Heart right ventricle (tissue), 16 donors: ENCODE data around the gene FCSK. TPM values are rescaled to one million over a fixed set of nuclear protein-coding genes. Genes with fewer than 3 reads are reported as not detected.
A peak's percentile ranks its signal among the peaks of the same experiment; 100 is the strongest.
"Not testable (repeated sequence)": the region's sequence is repeated elsewhere in the genome, so short reads cannot be mapped to it uniquely, and the experiment has no call there.

Experiments used
- ATAC-seq, 8 donors: fragments of 200-7000 bp; cut with Tn5 transposase; one replicate each; pipeline ENCODE4 v1.9.1; 2020; ENCODE audit warnings: mild to moderate bottlenecking in 8 of 8, moderate library complexity in 8 of 8, moderate number of reproducible peaks in 1 of 8
- DNase-seq, 2 donors: peaks; one replicate each; pipeline ENCODE4 v3.0.0-alpha.2; 2020
- H3K27ac ChIP-seq, 10 donors: fragments of 200-600 bp; sonication (generic) in 2 of 10; one replicate each; pipeline versions ENCODE4 v1.5.0 to v1.8.0; 2020 to 2022; ENCODE audit warnings: mild to moderate bottlenecking in 3 of 10
- H3K27me3 ChIP-seq, 7 donors: fragments of 200-600 bp; one replicate each; pipeline ENCODE4 v1.8.0; 2021 to 2022; ENCODE audit warnings: mild to moderate bottlenecking in 2 of 7
- H3K36me3 ChIP-seq, 9 donors: fragments of 200-600 bp; sonication (generic) in 1 of 9; one replicate each; pipeline versions ENCODE4 v1.5.0 to v1.8.0; 2020 to 2022; ENCODE audit warnings: mild to moderate bottlenecking in 2 of 9
- H3K4me1 ChIP-seq, 9 donors: fragments of 200-600 bp; sonication (generic) in 1 of 9; one replicate each; pipeline versions ENCODE4 v1.5.0 to v1.8.0; 2020 to 2022; ENCODE audit warnings: mild to moderate bottlenecking in 4 of 9
- H3K4me3 ChIP-seq, 10 donors: fragments of 200-600 bp; sonication (generic) in 2 of 10; one replicate each; pipeline versions ENCODE4 v1.5.0 to v1.8.0; 2020 to 2022; ENCODE audit warnings: mild to moderate bottlenecking in 7 of 10, moderate library complexity in 2 of 10
- H3K9me3 ChIP-seq, 11 donors: fragments of 200-600 bp in 10 of 11; sonication (generic) in 2 of 11; one replicate each; pipeline versions ENCODE4 v1.5.0 to v1.8.0; 2013 to 2022; ENCODE audit warnings: mild to moderate bottlenecking in 2 of 11, control low read depth in 1 of 11, moderate library complexity in 1 of 11
- CTCF ChIP-seq, 9 donors: fragments of 200-600 bp; sonication (generic) in 2 of 9; IDR thresholded peaks; one replicate each; pipeline versions ENCODE4 v1.5.0 to v1.8.0; 2021 to 2022; ENCODE audit warnings: antibody characterized with exemption in 9 of 9, mild to moderate bottlenecking in 5 of 9, moderate library complexity in 1 of 9
- WGBS, 2 donors: extraction: QIAGEN DNeasy Blood & Tissue Kit; methylation state at CpG; one replicate each; pipeline ENCODE4 v1.1.7; 2013; ENCODE audit warnings: inconsistent platforms in 1 of 2; 5-methylcytosine and 5-hydroxymethylcytosine counted together
- intact Hi-C, 10 donors: fragments of 100-400 bp; cut with DNase I; formaldehyde crosslinking; loops; one replicate each; pipeline versions ENCODE4 v1.11.1 to v1.14.2; 2022
- long read RNA-seq, 3 donors: library from polyadenylated mRNA; unstranded; transcript quantifications; one replicate each; pipeline ENCODE4 v2.0.0, GENCODE V29; 2020 to 2021
- polyA plus RNA-seq, 2 donors: library from polyadenylated mRNA; stranded (reverse); fragments of 200-250 nt; gene quantifications; one replicate each; pipeline ENCODE4 v1.2.3, GENCODE V29; 2013
- total RNA-seq, 10 donors: library from RNA; stranded (reverse); fragmentation: NEBNext Ultra II Directional in 3 of 10; extraction: Animal tissue kit (Norgen Biotek cat#: 25700) in 3 of 10; gene quantifications; one replicate each; pipeline versions ENCODE4 v1.2.1 to v1.2.4, GENCODE V29; 2021 to 2023
- donor health status: Arrhythmogenic right ventricular cardiomyopathy.
- donor health status: ischemic (EF 13 %, LVEDD 7.1; RV severe dilation, severe dysfunction).
- donor health status: healthy with polysubstance abuse.
- donor health status: DM: no; HTN: yes; CAD: no.
- donor health status: DM: no; HTN: no; CAD: no.
- donor health status: ischemic (EF 25% LVEDD 6.9; RV normal size, moderate dysfunction).
- donor health status: ischemic (EF 25% LVEDD 5.7; RV mildly dilated, moderate dysfunction).
- donor health status: healthy.
- donor health status: DM: yes; HTN: yes; CAD: no.
- donor health status: Ischemic cardiomyopathy.
- donor health status: ischemic (EF 35%, LVEDD 5.7; RV mildly dilated, moderate dysfunction).
- donor health status: nonischemic (EF 11% LVEDD 7.7; RV severe dilation, severe dysfunction).
- donor health status: DM: yes; HTN: yes; CAD: no.
- donor health status: PGD.
- donor health status: ischemic (EF 29% LVEDD 5.4; RV normal size, mild dysfunction).
- donor health status: nonischemic (EF 23%, LVEDD 6.1; RV moderate dilation, normal function).

The FCSK gene
- total RNA-seq, result 10 to 100 TPM in 2 of 10 donors, 1 to 10 TPM in 8; 6.5 to 12.6 (median 9.0) TPM
- 10 to 100 TPM in 1 of 2 donors, 1 to 10 TPM in 1; 6.3 to 15.4 TPM for polyA plus RNA-seq
- long read RNA-seq, donor 1, full-length matches to known transcripts, result 3 of 32 reads
- long read RNA-seq, donor 1, partial matches to known transcripts, result 20 of 32 reads
- long read RNA-seq, donor 1, other reads (novel, unspliced or antisense), result 9 of 32 reads
- long read RNA-seq, donor 2, full-length matches to known transcripts, result 5 of 34 reads
- long read RNA-seq, donor 2, partial matches to known transcripts, result 18 of 34 reads
- long read RNA-seq, donor 2, other reads (novel, unspliced or antisense), result 11 of 34 reads
- long read RNA-seq, donor 3, full-length matches to known transcripts, result 9 of 47 reads
- long read RNA-seq, donor 3, partial matches to known transcripts, result 32 of 47 reads
- long read RNA-seq, donor 3, other reads (novel, unspliced or antisense), result 6 of 47 reads

- H3K9me3 ChIP-seq, result no peaks in the 10 kb centered on the region
- peak within 1 kb of the TSS; percentile 84 to 100 (median 93) for H3K4me3 ChIP-seq
- H3K36me3 ChIP-seq, result peaks cover 0 to 8% (median 0%) of the 10 kb centered on the region in 9 donors
- DNase-seq (peak; percentile 56 to 73), ATAC-seq (peak; percentile 90 to 94 (median 93))
- intact Hi-C loops, result loop anchor here in 4 of 10 donors (1.0 to 5.0 kb wide), 3 partner anchors 62 to 73 kb away; no protein-coding TSS in a partner anchor
- H3K4me1 ChIP-seq, result peaks cover 0 to 22% (median 17%) of the 10 kb centered on the region in 9 donors
- peak within 1 kb of the TSS; percentile 85 to 100 (median 96) for H3K27ac ChIP-seq
- H3K27me3 ChIP-seq, result peaks cover 0 to 12% (median 0%) of the 10 kb centered on the region in 7 donors
- peak in 1 of 9 donors; percentile 18 for TF ChIP-seq CTCF (IDR thresholded peaks at IDR 0.05)
- WGBS, 2 donors, result 0 to 1% methylated on average over 59 to 67 of the region's 67 CpGs
Observed at GRCh38 chr16:70454222-70455034, at the start of gene FCSK. TSS of gene FCSK (plus strand) at chr16:70454595. CDS start at chr16:70463191, 8,596 bp downstream.

GRCh38 chr16:70406104-70406503 lies 48.3 kb upstream of the FCSK start:
- H3K27me3 ChIP-seq, ATAC-seq, H3K4me3 ChIP-seq, intact Hi-C loops, DNase-seq, H3K36me3 ChIP-seq, H3K9me3 ChIP-seq, H3K27ac ChIP-seq: not testable (repeated sequence)
- H3K4me1 ChIP-seq, result peaks cover 0 to 44% (median 13%) of the 10 kb centered on the region in 9 donors
- 91 to 94% methylated on average over 5 of the region's 5 CpGs for WGBS, 2 donors

GRCh38 chr16:70407811-70408274 lies 46.6 kb upstream of the FCSK start:
- DNase-seq, result no peak
- Histone ChIP-seq H3K27ac (no peak overlapping the region), H3K27me3 (no peaks in the 10 kb centered on the region), H3K4me1 (peaks cover 0 to 40% (median 13%) of the 10 kb centered on the region in 9 donors), H3K4me3 (no peak overlapping the region), H3K36me3 (peaks cover 0 to 22% (median 5%) of the 10 kb centered on the region in 9 donors), H3K9me3 (no peaks in the 10 kb centered on the region)
- no peak for TF ChIP-seq CTCF (IDR thresholded peaks at IDR 0.05)
- 58 to 64% methylated on average over 10 of the region's 10 CpGs for WGBS, 2 donors
- intact Hi-C loops, result no loop called here
- no peak for ATAC-seq

GRCh38 chr16:70410734-70411133 lies 43.7 kb upstream of the FCSK start:
- H3K27me3 ChIP-seq, result no peaks in the 10 kb centered on the region
- peaks cover 0 to 27% (median 5%) of the 10 kb centered on the region in 9 donors for H3K36me3 ChIP-seq
- 88 to 93% methylated on average over 6 of the region's 6 CpGs for WGBS, 2 donors
- H3K27ac ChIP-seq, result no peak overlapping the region
- DNase-seq, result no peak
- intact Hi-C loops, result no loop called here
- H3K9me3 ChIP-seq, result no peaks in the 10 kb centered on the region
- no peak for TF ChIP-seq CTCF (IDR thresholded peaks at IDR 0.05)
- peaks cover 0 to 32% (median 20%) of the 10 kb centered on the region in 9 donors for H3K4me1 ChIP-seq
- H3K4me3 ChIP-seq, result no peak overlapping the region
- no peak for ATAC-seq
